ENCODE measurements around the gene ROBO1.

- TF ChIP-seq, protein P1, sequence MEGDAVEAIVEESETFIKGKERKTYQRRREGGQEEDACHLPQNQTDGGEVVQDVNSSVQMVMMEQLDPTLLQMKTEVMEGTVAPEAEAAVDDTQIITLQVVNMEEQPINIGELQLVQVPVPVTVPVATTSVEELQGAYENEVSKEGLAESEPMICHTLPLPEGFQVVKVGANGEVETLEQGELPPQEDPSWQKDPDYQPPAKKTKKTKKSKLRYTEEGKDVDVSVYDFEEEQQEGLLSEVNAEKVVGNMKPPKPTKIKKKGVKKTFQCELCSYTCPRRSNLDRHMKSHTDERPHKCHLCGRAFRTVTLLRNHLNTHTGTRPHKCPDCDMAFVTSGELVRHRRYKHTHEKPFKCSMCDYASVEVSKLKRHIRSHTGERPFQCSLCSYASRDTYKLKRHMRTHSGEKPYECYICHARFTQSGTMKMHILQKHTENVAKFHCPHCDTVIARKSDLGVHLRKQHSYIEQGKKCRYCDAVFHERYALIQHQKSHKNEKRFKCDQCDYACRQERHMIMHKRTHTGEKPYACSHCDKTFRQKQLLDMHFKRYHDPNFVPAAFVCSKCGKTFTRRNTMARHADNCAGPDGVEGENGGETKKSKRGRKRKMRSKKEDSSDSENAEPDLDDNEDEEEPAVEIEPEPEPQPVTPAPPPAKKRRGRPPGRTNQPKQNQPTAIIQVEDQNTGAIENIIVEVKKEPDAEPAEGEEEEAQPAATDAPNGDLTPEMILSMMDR (IDR thresholded peaks at IDR 0.05): no peak
- no peak for TF ChIP-seq POLR2A (IDR thresholded peaks at IDR 0.05)
Measured at GRCh38 chr3:79175870-79176269, 591.9 kb downstream of the ROBO1 start.
